Measurements from ENCODE around the gene GALNT9.
A peak's percentile ranks its signal among the peaks of the same experiment; 100 is the strongest.

GALNT9 gene

GRCh38 chr12:132282950-132283771 is 46.2 kb downstream of the GALNT9 start:
- Histone ChIP-seq H3K4me1 (ENCODE audit: control insufficient read depth, insufficient read depth, low read depth, low read length) (peaks cover 6% of the 10 kb centered on the region), H3K9ac (ENCODE audit: low read length) (no peak overlapping the region), H4K8ac (ENCODE audit: low read length) (no peak overlapping the region), H3K14ac (ENCODE audit: low read length in 2 of 2) (no peak overlapping the region), H3K9me3 (ENCODE audit: control insufficient read depth, low read length) (no peaks in the 10 kb centered on the region), H2BK12ac (ENCODE audit: low read length in 2 of 2) (no peak overlapping the region), H4K91ac (ENCODE audit: low read length) (no peak overlapping the region), H3K4ac (ENCODE audit: low read depth in 1 of 2, low read length in 2 of 2) (no peak overlapping the region), H2BK5ac (ENCODE audit: low read depth, low read length, poor library complexity, severe bottlenecking) (no peak overlapping the region), H3K79me1 (replicated peaks; ENCODE audit: low read length, poor library complexity, severe bottlenecking) (no peaks in the 10 kb centered on the region), H3K36me3 (ENCODE audit: control insufficient read depth in 1 of 2, insufficient read depth in 2 of 2, low read depth in 1 of 2, low read length in 2 of 2) (no peaks in the 10 kb centered on the region), H3K4me3 (ENCODE audit: insufficient read depth in 1 of 2, low read depth in 1 of 2, low read length in 2 of 2) (peak overlapping the region in 1 of 2 experiments; percentile 10), H3K23ac (ENCODE audit: low read length in 2 of 2) (no peak overlapping the region), H2AK5ac (ENCODE audit: low read length, severe bottlenecking) (no peak overlapping the region), H3K18ac (ENCODE audit: low read depth in 1 of 2, low read length in 2 of 2) (no peak overlapping the region), H3K27ac (ENCODE audit: low read length, poor library complexity, severe bottlenecking) (no peak overlapping the region), H3K27me3 (ENCODE audit: control insufficient read depth in 1 of 2, insufficient read depth in 1 of 2, low read length in 2 of 2) (peaks cover 0 to 86% of the 10 kb centered on the region in 2 experiments), H2AFZ (ENCODE audit: low read depth, low read length) (no peak overlapping the region), H2BK120ac (ENCODE audit: low read depth, low read length) (no peak overlapping the region), H3K4me2 (ENCODE audit: low read length, poor library complexity, severe bottlenecking) (no peak overlapping the region), H2BK15ac (ENCODE audit: low read depth, poor library complexity, severe bottlenecking) (no peak overlapping the region)
- DNase-seq: no peak
- 62% methylated on average over 39 of the region's 39 CpGs for WGBS

- WGBS: 87% methylated on average over 23 of the region's 23 CpGs
Measured at GRCh38 chr12:132282031-132282949, 47.1 kb downstream of the GALNT9 start.

GRCh38 chr12:132281038-132281437 is 48.4 kb downstream of the GALNT9 start:
- no peak overlapping the region for H3K4me2 ChIP-seq (ENCODE audit: low read length, poor library complexity, severe bottlenecking)
- H3K9me3 ChIP-seq (ENCODE audit: control insufficient read depth, low read length): no peaks in the 10 kb centered on the region
- no peak overlapping the region for H3K4me3 ChIP-seq (ENCODE audit: insufficient read depth in 1 of 2, low read depth in 1 of 2, low read length in 2 of 2)
- no peak overlapping the region for H3K14ac ChIP-seq (ENCODE audit: low read length in 2 of 2)
- no peaks in the 10 kb centered on the region for H3K36me3 ChIP-seq (ENCODE audit: control insufficient read depth in 1 of 2, insufficient read depth in 2 of 2, low read depth in 1 of 2, low read length in 2 of 2)
- H3K4ac ChIP-seq (ENCODE audit: low read depth in 1 of 2, low read length in 2 of 2): no peak overlapping the region
- H2BK120ac ChIP-seq (ENCODE audit: low read depth, low read length): no peak overlapping the region
- H3K9ac ChIP-seq (ENCODE audit: low read length): no peak overlapping the region
- H2AK5ac ChIP-seq (ENCODE audit: low read length, severe bottlenecking): no peak overlapping the region
- H4K8ac ChIP-seq (ENCODE audit: low read length): no peak overlapping the region
- WGBS: 77% methylated on average over 18 of the region's 19 CpGs
- H3K23ac ChIP-seq (ENCODE audit: low read length in 2 of 2): no peak overlapping the region
- H2BK12ac ChIP-seq (ENCODE audit: low read length in 2 of 2): no peak overlapping the region
- no peak for DNase-seq
- H3K79me1 ChIP-seq (replicated peaks; ENCODE audit: low read length, poor library complexity, severe bottlenecking): no peaks in the 10 kb centered on the region
- H4K91ac ChIP-seq (ENCODE audit: low read length): no peak overlapping the region
- H2AFZ ChIP-seq (ENCODE audit: low read depth, low read length): no peak overlapping the region
- H3K4me1 ChIP-seq (ENCODE audit: control insufficient read depth, insufficient read depth, low read depth, low read length): peaks cover 2% of the 10 kb centered on the region
- H2BK15ac ChIP-seq (ENCODE audit: low read depth, poor library complexity, severe bottlenecking): no peak overlapping the region
- no peak overlapping the region for H2BK5ac ChIP-seq (ENCODE audit: low read depth, low read length, poor library complexity, severe bottlenecking)
- peaks cover 0 to 86% of the 10 kb centered on the region in 2 experiments for H3K27me3 ChIP-seq (ENCODE audit: control insufficient read depth in 1 of 2, insufficient read depth in 1 of 2, low read length in 2 of 2)
- H3K27ac ChIP-seq (ENCODE audit: low read length, poor library complexity, severe bottlenecking): no peak overlapping the region
- no peak overlapping the region for H3K18ac ChIP-seq (ENCODE audit: low read depth in 1 of 2, low read length in 2 of 2)

More at GRCh38 chr12:132282031-132282949, 47.1 kb downstream of the GALNT9 start:
- H3K23ac ChIP-seq (ENCODE audit: low read length in 2 of 2): no peak overlapping the region
- no peak overlapping the region for H3K14ac ChIP-seq (ENCODE audit: low read length in 2 of 2)
- no peak overlapping the region for H4K8ac ChIP-seq (ENCODE audit: low read length)
- no peak overlapping the region for H3K27ac ChIP-seq (ENCODE audit: low read length, poor library complexity, severe bottlenecking)
- no peak overlapping the region for H3K9ac ChIP-seq (ENCODE audit: low read length)
- H3K18ac ChIP-seq (ENCODE audit: low read depth in 1 of 2, low read length in 2 of 2): no peak overlapping the region
- no peak overlapping the region for H2BK5ac ChIP-seq (ENCODE audit: low read depth, low read length, poor library complexity, severe bottlenecking)
- no peak overlapping the region for H2BK120ac ChIP-seq (ENCODE audit: low read depth, low read length)
- H2AFZ ChIP-seq (ENCODE audit: low read depth, low read length): no peak overlapping the region
- H3K4me3 ChIP-seq (ENCODE audit: insufficient read depth in 1 of 2, low read depth in 1 of 2, low read length in 2 of 2): no peak overlapping the region
- H3K4me2 ChIP-seq (ENCODE audit: low read length, poor library complexity, severe bottlenecking): no peak overlapping the region
- no peak for DNase-seq
- H4K91ac ChIP-seq (ENCODE audit: low read length): no peak overlapping the region
- no peak overlapping the region for H2BK12ac ChIP-seq (ENCODE audit: low read length in 2 of 2)
- H3K4ac ChIP-seq (ENCODE audit: low read depth in 1 of 2, low read length in 2 of 2): no peak overlapping the region
- H2BK15ac ChIP-seq (ENCODE audit: low read depth, poor library complexity, severe bottlenecking): no peak overlapping the region
- H3K36me3 ChIP-seq (ENCODE audit: control insufficient read depth in 1 of 2, insufficient read depth in 2 of 2, low read depth in 1 of 2, low read length in 2 of 2): no peaks in the 10 kb centered on the region
- peaks cover 0 to 84% of the 10 kb centered on the region in 2 experiments for H3K27me3 ChIP-seq (ENCODE audit: control insufficient read depth in 1 of 2, insufficient read depth in 1 of 2, low read length in 2 of 2)
- no peaks in the 10 kb centered on the region for H3K79me1 ChIP-seq (replicated peaks; ENCODE audit: low read length, poor library complexity, severe bottlenecking)
- no peaks in the 10 kb centered on the region for H3K9me3 ChIP-seq (ENCODE audit: control insufficient read depth, low read length)
- peaks cover 6% of the 10 kb centered on the region for H3K4me1 ChIP-seq (ENCODE audit: control insufficient read depth, insufficient read depth, low read depth, low read length)
- H2AK5ac ChIP-seq (ENCODE audit: low read length, severe bottlenecking): no peak overlapping the region

GRCh38 chr12:132280406-132280805 is 49.0 kb downstream of the GALNT9 start:
- no peak overlapping the region for H4K91ac ChIP-seq (ENCODE audit: low read length)
- no peak overlapping the region for H3K4ac ChIP-seq (ENCODE audit: low read depth in 1 of 2, low read length in 2 of 2)
- H2AK5ac ChIP-seq (ENCODE audit: low read length, severe bottlenecking): no peak overlapping the region
- 70% methylated on average over 12 of the region's 12 CpGs for whole genome bisulfite sequencing
- no peak overlapping the region for H2BK5ac ChIP-seq (ENCODE audit: low read depth, low read length, poor library complexity, severe bottlenecking)
- H3K27ac ChIP-seq (ENCODE audit: low read length, poor library complexity, severe bottlenecking): no peak overlapping the region
- peaks cover 0 to 87% of the 10 kb centered on the region in 2 experiments for H3K27me3 ChIP-seq (ENCODE audit: control insufficient read depth in 1 of 2, insufficient read depth in 1 of 2, low read length in 2 of 2)
- H3K14ac ChIP-seq (ENCODE audit: low read length in 2 of 2): no peak overlapping the region
- H3K4me1 ChIP-seq (ENCODE audit: control insufficient read depth, insufficient read depth, low read depth, low read length): peaks cover 2% of the 10 kb centered on the region
- no peaks in the 10 kb centered on the region for H3K79me1 ChIP-seq (replicated peaks; ENCODE audit: low read length, poor library complexity, severe bottlenecking)
- no peak overlapping the region for H2BK15ac ChIP-seq (ENCODE audit: low read depth, poor library complexity, severe bottlenecking)
- H4K8ac ChIP-seq (ENCODE audit: low read length): no peak overlapping the region
- H3K9me3 ChIP-seq (ENCODE audit: control insufficient read depth, low read length): no peaks in the 10 kb centered on the region
- no peak overlapping the region for H3K4me3 ChIP-seq (ENCODE audit: insufficient read depth in 1 of 2, low read depth in 1 of 2, low read length in 2 of 2)
- H3K23ac ChIP-seq (ENCODE audit: low read length in 2 of 2): no peak overlapping the region
- no peak overlapping the region for H2AFZ ChIP-seq (ENCODE audit: low read depth, low read length)
- no peak overlapping the region for H3K18ac ChIP-seq (ENCODE audit: low read depth in 1 of 2, low read length in 2 of 2)
- no peak overlapping the region for H3K9ac ChIP-seq (ENCODE audit: low read length)
- no peak overlapping the region for H3K4me2 ChIP-seq (ENCODE audit: low read length, poor library complexity, severe bottlenecking)
- no peak overlapping the region for H2BK12ac ChIP-seq (ENCODE audit: low read length in 2 of 2)
- no peaks in the 10 kb centered on the region for H3K36me3 ChIP-seq (ENCODE audit: control insufficient read depth in 1 of 2, insufficient read depth in 2 of 2, low read depth in 1 of 2, low read length in 2 of 2)
- no peak for DNase-seq
- H2BK120ac ChIP-seq (ENCODE audit: low read depth, low read length): no peak overlapping the region
